Right forelimb (tissue), 1 donor: Measurements from ENCODE around the gene TIGD3.
A peak's percentile ranks its signal among the peaks of the same experiment; 100 is the strongest.

ENCODE experiments used
- DNase-seq: peaks from one replicate; pipeline ENCODE4 v3.0.0-alpha.2; 2018

Gene TIGD3, protein sequence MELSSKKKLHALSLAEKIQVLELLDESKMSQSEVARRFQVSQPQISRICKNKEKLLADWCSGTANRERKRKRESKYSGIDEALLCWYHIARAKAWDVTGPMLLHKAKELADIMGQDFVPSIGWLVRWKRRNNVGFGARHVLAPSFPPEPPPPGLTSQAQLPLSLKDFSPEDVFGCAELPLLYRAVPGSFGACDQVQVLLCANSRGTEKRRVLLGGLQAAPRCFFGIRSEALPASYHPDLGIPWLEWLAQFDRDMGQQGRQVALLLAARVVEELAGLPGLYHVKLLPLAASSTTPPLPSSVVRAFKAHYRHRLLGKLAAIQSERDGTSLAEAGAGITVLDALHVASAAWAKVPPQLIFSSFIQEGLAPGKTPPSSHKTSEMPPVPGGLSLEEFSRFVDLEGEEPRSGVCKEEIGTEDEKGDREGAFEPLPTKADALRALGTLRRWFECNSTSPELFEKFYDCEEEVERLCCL

DNA sequence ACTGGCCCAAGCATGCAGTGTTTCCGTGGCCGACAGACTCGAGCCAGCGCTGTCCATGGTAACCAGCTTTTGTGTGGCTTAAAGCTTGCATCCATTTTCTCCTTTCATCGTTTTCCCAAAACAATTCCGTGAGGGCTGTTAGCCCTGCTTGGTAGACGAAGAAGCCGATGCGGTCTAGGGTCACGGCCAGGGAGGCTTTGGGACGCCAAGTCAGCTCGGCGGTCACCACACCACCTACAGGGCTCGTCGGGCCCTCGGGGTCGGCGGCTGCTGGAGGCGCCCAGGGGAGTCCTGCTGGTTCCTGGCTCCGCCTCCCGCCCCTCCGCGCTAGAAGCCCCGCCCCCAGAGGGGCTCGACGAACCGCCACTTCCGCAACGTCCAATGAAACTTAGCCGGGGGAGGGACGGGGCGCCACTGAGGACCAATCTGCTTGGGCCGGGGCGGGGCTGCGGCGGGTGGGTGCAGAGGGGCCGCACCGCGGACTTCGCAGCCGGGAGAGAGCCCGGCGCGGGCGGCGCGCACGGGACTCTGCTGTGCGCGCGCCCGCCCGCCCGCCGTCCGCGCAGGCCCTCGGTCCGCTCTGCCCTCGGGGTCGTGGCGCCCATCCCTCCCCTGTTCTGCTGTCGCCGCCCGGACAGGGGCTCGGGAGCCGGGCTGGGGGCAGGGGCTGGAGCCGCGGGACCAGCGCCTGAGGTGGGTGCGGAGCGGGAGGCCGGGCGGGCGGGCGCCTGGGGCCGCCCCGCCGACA is at the start of gene TIGD3:
Gene TIGD3 (plus strand): TSS at position 487 of the 748 bp plus-strand sequence. CDS start 1,058 bp downstream, outside the sequence.
- DNase-seq, result peak; percentile 99

GRCh38 chr11:65305501-65306268 is 48.9 kb upstream of the TIGD3 start:
- DNase-seq, result no peak

DNA sequence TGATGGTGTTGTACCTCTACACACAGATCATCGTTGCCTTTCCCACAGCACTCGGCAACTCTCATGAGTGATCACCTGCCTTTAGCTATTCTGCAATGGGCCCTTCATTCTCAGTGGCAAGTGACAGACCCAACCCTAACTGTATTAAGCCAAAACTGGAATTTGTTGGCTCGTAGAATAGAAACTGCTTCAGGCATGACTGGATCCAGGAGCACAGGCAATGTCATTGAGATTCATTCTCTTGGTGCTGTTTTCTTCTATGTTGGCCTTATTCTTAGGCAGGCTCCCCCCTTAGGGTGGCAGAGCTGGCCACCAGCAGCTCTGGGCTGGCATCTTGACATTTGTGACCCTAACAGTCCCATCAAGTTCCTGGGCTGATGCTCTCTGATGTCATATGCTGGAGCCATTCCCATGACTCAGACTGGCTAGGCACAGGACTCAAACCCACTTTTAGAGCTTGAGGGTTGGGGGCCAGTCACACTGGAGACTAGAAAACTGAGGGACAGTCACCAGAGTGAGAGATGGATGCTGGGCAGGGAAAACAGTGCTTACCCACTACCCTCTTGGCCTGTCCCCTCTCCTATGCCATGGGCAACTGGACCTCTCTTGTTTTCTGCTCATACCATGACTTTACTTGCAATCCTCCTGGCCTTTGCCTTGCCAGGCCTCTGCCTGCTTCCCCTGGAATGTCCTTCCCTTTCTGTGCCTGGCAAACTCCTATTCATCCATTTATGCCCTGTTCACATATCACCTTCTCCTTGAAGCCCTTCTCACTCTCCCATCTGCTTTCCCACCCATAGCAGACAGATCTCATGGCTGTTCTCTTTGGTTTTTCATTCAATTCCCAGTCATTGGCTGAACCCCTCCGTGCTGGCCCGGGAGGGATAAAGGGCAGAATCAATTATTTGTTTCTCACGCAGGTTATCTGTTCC is 47.0 kb upstream of the TIGD3 start:
- no peak for DNase-seq

- DNase-seq, result no peak
Measured at GRCh38 chr11:65308281-65308891, 46.2 kb upstream of the TIGD3 start.

GRCh38 chr11:65309006-65309405 is 45.5 kb upstream of the TIGD3 start:
- DNase-seq, result no peak

GRCh38 chr11:65310215-65310614 is 44.3 kb upstream of the TIGD3 start:
- DNase-seq, result no peak

DNA sequence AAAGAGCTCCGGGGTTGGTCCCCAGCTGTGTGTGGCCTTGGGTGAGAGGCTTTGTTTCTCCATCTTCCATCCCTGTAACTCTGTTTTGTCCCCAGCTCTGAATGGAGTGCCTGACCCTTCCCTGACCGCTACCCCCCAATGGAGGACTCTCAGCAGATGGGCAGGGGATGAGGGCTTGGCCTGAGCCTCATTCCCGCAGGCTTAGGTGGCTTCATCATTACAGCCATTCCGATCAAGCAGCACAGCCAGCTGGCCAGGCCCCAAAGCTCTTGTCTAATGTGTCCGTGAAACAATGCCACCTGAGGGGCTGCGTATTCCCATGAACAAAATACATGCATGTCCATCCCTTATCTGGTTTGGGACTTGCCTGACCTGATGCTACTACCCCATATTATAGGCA is 43.8 kb upstream of the TIGD3 start:
- no peak for DNase-seq

- no peak for DNase-seq
Measured at GRCh38 chr11:65311170-65311678, 43.3 kb upstream of the TIGD3 start.

DNA sequence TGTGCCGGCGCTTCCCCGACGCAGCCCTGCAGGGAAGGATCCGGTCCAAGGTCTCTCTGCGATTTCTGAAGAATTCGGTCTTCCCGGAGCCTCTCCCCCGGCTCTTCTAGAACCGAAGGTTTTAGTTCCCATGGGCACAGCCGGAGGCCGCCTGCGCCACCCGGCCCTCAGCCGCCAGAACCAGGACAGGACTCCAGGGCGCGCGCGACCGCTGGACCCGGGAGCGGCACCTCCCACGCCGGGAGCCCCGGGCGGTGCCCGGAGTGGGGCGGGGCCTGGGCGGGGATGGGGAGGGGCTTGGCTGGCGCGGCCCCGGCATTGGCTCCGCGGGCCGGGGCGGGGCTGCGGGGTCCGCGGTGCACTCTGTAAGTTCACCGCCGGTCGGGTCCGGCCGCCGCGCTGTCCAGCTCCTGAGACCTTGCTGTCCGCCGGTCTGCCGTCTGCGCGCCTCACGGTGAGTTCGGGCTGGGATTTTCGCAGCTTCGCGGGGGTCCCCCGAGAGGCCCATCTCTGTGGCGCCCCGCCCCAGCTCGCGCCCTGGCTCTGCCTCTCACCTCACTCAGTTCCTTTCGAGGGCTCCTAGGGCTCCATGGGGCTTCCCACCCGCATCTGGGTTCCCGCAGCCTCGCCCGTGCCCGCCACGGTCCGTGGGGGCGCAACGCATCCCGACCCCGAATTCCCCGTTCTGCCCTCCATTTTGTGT is 39.9 kb upstream of the TIGD3 start, which contains the start of gene CDC42EP2:
Gene CDC42EP2 (plus strand): TSS at position 366 of the 703 bp plus-strand sequence. CDS start 6,033 bp downstream, outside the sequence.
- DNase-seq, result peak; percentile 92

GRCh38 chr11:65315204-65315865 is 39.2 kb upstream of the TIGD3 start:
- peak; percentile 94 for DNase-seq

DNA sequence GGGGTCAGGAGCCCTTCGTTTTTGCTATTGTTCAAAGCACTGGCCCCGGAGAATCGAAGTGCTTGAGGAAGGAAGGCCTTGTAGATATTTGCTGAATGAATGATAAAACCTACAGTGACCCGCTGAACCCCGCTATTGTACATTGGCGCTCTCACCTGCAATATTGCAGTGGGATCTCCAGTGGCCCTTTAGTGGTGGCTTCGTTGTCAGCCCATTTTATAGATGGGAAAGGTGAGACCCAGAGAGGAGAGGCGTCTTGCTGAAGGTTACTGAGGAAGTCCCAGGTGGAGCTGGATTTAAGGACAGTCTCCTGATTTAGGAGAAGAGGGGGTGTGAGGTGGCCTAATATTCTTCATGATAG is 38.7 kb upstream of the TIGD3 start:
- no peak for DNase-seq

DNA sequence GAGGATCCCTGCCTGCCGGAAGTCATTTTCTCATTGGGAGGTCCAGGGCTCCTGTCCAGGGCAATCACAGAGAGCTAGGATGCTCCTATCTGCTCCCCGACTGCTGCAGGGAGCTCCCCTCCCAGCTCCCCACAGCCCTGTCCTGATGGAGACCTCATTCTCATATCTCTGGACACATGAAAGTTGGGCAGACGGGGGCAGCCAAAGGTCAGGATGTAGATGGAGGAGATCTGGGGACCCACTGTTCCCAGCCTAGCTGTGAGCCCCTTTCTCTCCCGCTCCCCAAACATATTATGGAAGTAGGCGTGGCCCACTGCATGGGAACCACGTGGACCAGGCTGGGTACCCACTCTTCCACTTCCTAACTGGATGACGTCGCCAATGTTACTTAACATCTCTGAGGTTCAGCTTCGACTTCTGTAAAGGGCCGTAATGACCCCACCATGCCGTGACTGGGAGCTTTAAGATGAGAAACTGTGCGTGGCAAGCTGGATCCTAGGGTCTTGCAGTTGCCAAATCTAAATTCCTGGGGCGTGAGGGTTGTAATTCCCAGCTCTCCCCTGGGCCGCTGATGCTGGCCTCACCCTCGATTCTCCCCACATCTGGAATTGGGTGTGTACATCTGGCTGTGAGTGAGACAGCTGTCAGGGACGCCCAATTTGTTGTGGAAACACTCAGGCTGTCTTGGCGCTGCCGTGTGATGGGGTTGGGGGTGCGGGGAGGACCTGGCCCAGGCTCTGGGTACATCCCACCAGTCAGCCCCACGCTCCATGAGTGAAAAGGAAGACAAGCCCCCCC is 38.1 kb upstream of the TIGD3 start:
- DNase-seq, result peak; percentile 87

GRCh38 chr11:65317025-65317786 is 37.3 kb upstream of the TIGD3 start:
- DNase-seq, result no peak

- no peak for DNase-seq
Measured at GRCh38 chr11:65320386-65321075, 34.0 kb upstream of the TIGD3 start.

GRCh38 chr11:65321076-65321475 is 33.5 kb upstream of the TIGD3 start:
- DNase-seq, result no peak

DNA sequence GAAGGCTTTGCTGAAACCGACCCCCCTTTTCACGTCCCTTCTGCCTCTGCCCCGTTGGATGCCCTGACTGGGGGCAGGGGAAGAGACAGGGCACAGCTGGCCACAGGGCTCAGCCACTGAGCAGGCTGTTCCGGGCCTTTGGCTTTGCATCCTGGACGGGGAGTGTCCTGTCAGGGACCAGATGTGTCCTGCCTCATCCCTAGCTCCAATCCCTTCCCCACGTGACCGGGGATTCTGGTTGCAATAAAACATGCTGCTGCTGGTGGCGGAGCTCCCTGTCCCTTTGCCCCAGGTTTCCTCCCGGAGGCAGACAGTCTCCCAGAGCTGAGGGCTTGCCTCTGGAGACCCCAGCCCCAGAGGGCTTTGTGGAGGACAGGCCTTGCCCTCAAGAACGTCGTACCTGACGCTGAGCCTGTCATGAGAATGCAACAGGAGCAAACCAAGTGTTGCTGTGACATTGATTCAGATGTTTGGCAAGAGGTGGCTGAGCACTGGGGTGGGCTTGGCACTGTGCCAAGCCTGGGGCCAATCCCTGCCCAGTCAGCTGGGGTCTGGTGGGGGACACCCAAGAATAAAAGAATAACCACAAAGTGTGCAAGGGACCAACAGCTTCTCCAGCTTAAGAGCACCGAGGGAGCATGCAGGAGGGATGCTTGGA is 32.6 kb upstream of the TIGD3 start:
- DNase-seq, result no peak

GRCh38 chr11:65323813-65324212 is 30.7 kb upstream of the TIGD3 start:
- no peak for DNase-seq
